Measurements from ENCODE around the gene LBHD2.
"Not testable (repeated sequence)": the region's sequence is repeated elsewhere in the genome, so short reads cannot be mapped to it uniquely, and the experiment has no call there.

DNA sequence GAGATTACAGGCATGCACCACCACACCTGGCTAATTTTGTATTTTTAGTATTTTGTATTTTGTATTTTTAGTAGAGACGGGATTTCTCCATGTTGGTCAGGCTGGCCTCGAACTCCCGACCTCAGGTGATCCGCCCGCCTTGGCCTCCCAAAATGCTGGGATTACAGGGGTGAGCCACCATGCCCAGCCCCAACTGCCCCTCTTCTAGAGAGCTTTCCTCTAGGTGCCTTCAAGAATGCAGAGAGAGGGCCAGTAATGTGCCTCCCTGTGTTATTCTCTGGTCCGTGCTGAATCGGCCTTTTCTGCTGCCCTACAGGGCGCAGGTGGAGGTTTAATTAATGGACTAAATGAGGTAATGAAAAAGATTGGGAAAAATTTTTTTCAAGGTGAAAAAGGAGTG lies 35.5 kb downstream of the LBHD2 start:
- TF ChIP-seq, protein P1, sequence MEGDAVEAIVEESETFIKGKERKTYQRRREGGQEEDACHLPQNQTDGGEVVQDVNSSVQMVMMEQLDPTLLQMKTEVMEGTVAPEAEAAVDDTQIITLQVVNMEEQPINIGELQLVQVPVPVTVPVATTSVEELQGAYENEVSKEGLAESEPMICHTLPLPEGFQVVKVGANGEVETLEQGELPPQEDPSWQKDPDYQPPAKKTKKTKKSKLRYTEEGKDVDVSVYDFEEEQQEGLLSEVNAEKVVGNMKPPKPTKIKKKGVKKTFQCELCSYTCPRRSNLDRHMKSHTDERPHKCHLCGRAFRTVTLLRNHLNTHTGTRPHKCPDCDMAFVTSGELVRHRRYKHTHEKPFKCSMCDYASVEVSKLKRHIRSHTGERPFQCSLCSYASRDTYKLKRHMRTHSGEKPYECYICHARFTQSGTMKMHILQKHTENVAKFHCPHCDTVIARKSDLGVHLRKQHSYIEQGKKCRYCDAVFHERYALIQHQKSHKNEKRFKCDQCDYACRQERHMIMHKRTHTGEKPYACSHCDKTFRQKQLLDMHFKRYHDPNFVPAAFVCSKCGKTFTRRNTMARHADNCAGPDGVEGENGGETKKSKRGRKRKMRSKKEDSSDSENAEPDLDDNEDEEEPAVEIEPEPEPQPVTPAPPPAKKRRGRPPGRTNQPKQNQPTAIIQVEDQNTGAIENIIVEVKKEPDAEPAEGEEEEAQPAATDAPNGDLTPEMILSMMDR (IDR thresholded peaks at IDR 0.05; ENCODE audit: low read depth, low read length) = not testable (repeated sequence)
- not testable (repeated sequence) for TF ChIP-seq EZH2phosphoT487 (IDR thresholded peaks at IDR 0.05; ENCODE audit: low read depth)

All from OCI-LY3 (cell line).